ENCODE measurements around the gene GAS1. TPM values are rescaled to one million over a fixed set of nuclear protein-coding genes. Genes with fewer than 3 reads are reported as not detected.

GAS1 gene
- total RNA-seq, 4 donors from 2014 or later: 39.9 to 217 (median 132) TPM

DNA sequence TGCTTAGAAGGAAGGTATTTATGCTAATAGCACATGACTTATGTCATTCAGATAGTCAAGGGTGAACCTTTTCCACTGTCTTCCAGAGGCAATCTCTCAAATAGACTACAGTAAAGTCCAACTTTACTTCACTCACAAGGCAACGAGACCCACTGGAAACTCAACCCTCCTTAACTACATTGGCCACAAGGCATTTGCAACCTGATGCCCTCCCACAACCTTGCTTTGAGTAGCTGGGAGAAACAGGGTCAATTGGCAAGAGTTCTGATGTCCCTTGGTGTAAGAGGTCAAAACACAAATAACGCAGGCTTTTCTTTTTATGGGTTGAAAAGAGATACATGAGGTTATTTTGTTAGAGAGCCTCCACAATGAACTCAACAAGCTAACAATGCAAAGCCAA lies 6.1 kb downstream of the GAS1 start:
- H3K9me3 ChIP-seq: no peaks in the 10 kb centered on the region
- H3K36me3 ChIP-seq: no peaks in the 10 kb centered on the region
- peaks cover 0 to 28% (median 3%) of the 10 kb centered on the region in 4 donors for H3K4me1 ChIP-seq
- H3K27me3 ChIP-seq: peaks cover 0 to 3% of the 10 kb centered on the region in 2 donors
- no peak overlapping the region for H3K27ac ChIP-seq
- TF ChIP-seq, protein P1, sequence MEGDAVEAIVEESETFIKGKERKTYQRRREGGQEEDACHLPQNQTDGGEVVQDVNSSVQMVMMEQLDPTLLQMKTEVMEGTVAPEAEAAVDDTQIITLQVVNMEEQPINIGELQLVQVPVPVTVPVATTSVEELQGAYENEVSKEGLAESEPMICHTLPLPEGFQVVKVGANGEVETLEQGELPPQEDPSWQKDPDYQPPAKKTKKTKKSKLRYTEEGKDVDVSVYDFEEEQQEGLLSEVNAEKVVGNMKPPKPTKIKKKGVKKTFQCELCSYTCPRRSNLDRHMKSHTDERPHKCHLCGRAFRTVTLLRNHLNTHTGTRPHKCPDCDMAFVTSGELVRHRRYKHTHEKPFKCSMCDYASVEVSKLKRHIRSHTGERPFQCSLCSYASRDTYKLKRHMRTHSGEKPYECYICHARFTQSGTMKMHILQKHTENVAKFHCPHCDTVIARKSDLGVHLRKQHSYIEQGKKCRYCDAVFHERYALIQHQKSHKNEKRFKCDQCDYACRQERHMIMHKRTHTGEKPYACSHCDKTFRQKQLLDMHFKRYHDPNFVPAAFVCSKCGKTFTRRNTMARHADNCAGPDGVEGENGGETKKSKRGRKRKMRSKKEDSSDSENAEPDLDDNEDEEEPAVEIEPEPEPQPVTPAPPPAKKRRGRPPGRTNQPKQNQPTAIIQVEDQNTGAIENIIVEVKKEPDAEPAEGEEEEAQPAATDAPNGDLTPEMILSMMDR (IDR thresholded peaks at IDR 0.05): no peak
- TF ChIP-seq POLR2A (IDR thresholded peaks at IDR 0.05) (no peak), EP300 (IDR thresholded peaks at IDR 0.05) (no peak)
- H3K4me3 ChIP-seq: no peak overlapping the region
- 55 to 70% methylated on average over 2 of the region's 2 CpGs for WGBS, 2 donors
- no peak for DNase-seq (ENCODE audit: low spot score in 2 of 2)

- no peak for DNase-seq (ENCODE audit: low spot score in 2 of 2)
- Histone ChIP-seq H3K27me3 (peaks cover 0 to 3% of the 10 kb centered on the region in 2 donors), H3K36me3 (no peaks in the 10 kb centered on the region), H3K4me3 (no peak overlapping the region), H3K27ac (no peak overlapping the region), H3K4me1 (peaks cover 0 to 28% (median 3%) of the 10 kb centered on the region in 4 donors), H3K9me3 (no peaks in the 10 kb centered on the region)
- WGBS, 2 donors: 39 to 43% methylated on average over 6 of the region's 6 CpGs
- TF ChIP-seq EP300 (IDR thresholded peaks at IDR 0.05) (no peak), POLR2A (IDR thresholded peaks at IDR 0.05) (no peak)
- TF ChIP-seq, protein P1 (IDR thresholded peaks at IDR 0.05): no peak
These were observed 6.5 kb downstream of the GAS1 start for GRCh38 chr9:86940774-86941173.

GRCh38 chr9:86939891-86940290 lies 7.4 kb downstream of the GAS1 start:
- 81 to 92% methylated on average over 1 of the region's 1 CpG for WGBS, 2 donors
- H3K27ac ChIP-seq: no peak overlapping the region
- TF ChIP-seq, protein P1 (IDR thresholded peaks at IDR 0.05): no peak
- TF ChIP-seq POLR2A (IDR thresholded peaks at IDR 0.05) (no peak), EP300 (IDR thresholded peaks at IDR 0.05) (no peak)
- H3K36me3 ChIP-seq: no peaks in the 10 kb centered on the region
- no peak for DNase-seq (ENCODE audit: low spot score in 2 of 2)
- H3K9me3 ChIP-seq: no peaks in the 10 kb centered on the region
- peaks cover 0 to 21% (median under 1%) of the 10 kb centered on the region in 4 donors for H3K4me1 ChIP-seq
- no peak overlapping the region for H3K4me3 ChIP-seq
- peaks cover 0 to 3% of the 10 kb centered on the region in 2 donors for H3K27me3 ChIP-seq

- Histone ChIP-seq H3K36me3 (no peaks in the 10 kb centered on the region), H3K27ac (no peak overlapping the region), H3K4me1 (peaks cover 0 to 15% (median 0%) of the 10 kb centered on the region in 4 donors), H3K4me3 (no peak overlapping the region), H3K27me3 (peaks cover 0 to 3% of the 10 kb centered on the region in 2 donors), H3K9me3 (peaks cover 0 to under 1% (median 0%) of the 10 kb centered on the region in 4 donors)
- WGBS, 2 donors: 90 to 93% methylated on average over 5 of the region's 5 CpGs
- DNase-seq (ENCODE audit: low spot score in 2 of 2): no peak
- TF ChIP-seq POLR2A (IDR thresholded peaks at IDR 0.05): no peak
- TF ChIP-seq EP300 (IDR thresholded peaks at IDR 0.05): no peak
- TF ChIP-seq, protein P1 (IDR thresholded peaks at IDR 0.05): no peak
These were observed 8.0 kb downstream of the GAS1 start for GRCh38 chr9:86939321-86939720.

DNA sequence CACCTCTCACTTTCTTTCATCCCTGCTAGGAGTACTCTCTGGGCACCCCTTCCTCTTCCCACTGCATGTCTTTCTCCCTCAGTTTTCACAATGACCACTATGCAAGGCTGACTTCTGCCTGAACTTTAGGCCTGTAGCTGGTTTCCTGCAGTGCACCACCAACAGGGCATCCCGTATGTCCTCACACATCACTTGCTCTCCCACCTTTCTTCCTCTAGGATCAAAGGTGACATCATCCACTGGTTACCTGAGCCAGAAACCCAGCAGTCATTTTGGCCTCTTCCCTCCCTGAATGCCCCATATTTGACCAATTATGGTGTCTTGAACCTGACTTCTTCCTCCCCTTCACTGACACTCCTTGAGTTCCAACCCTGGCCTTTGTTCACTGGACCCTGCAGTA lies 8.5 kb downstream of the GAS1 start:
- Histone ChIP-seq H3K4me3 (no peak overlapping the region), H3K9me3 (peaks cover 0 to 5% (median 0%) of the 10 kb centered on the region in 4 donors), H3K27ac (no peak overlapping the region), H3K27me3 (peaks cover 0 to 3% of the 10 kb centered on the region in 2 donors), H3K4me1 (peaks cover 0 to 10% (median 0%) of the 10 kb centered on the region in 4 donors), H3K36me3 (no peaks in the 10 kb centered on the region)
- TF ChIP-seq, protein P1 (IDR thresholded peaks at IDR 0.05): no peak
- TF ChIP-seq EP300 (IDR thresholded peaks at IDR 0.05) (no peak), POLR2A (IDR thresholded peaks at IDR 0.05) (no peak)
- WGBS, 2 donors: 44 to 90% methylated on average over 1 of the region's 1 CpG
- DNase-seq (ENCODE audit: low spot score in 2 of 2): no peak

Measured in tibial nerve (tissue), 4 donors.